ENCODE results near the gene RIMBP2.

RIMBP2 gene

GRCh38 chr12:130683080-130683479, 33.0 kb downstream of the RIMBP2 start:
- Histone ChIP-seq H3K4me1 (no peaks in the 10 kb centered on the region), H3K4me3 (no peak overlapping the region), H3K36me3 (no peaks in the 10 kb centered on the region), H3K27ac (no peak overlapping the region), H4K20me1 (no peaks in the 10 kb centered on the region), H3K9ac (no peak overlapping the region), H3K9me3 (no peaks in the 10 kb centered on the region), H3K27me3 (no peaks in the 10 kb centered on the region), H3K4me2 (no peak overlapping the region)
- TF ChIP-seq Cebpa-rat (IDR thresholded peaks at IDR 0.05): no peak

- Histone ChIP-seq H3K27me3 (no peaks in the 10 kb centered on the region), H3K27ac (no peak overlapping the region), H3K36me3 (no peaks in the 10 kb centered on the region), H3K4me2 (no peak overlapping the region), H4K20me1 (no peaks in the 10 kb centered on the region), H3K4me1 (no peaks in the 10 kb centered on the region), H3K9me3 (0 out of 2 replicates have a peak, but pooled peaks cover 3% of the 10 kb centered on the region), H3K9ac (no peak overlapping the region), H3K4me3 (no peak overlapping the region)
- no peak for TF ChIP-seq Cebpa-rat (IDR thresholded peaks at IDR 0.05)
Measured at GRCh38 chr12:130680451-130680990, 35.6 kb downstream of the RIMBP2 start.

- H3K27me3 ChIP-seq: no peaks in the 10 kb centered on the region
- no peaks in the 10 kb centered on the region for H3K4me1 ChIP-seq
- no peak overlapping the region for H3K9ac ChIP-seq
- H3K27ac ChIP-seq: no peak overlapping the region
- H3K4me3 ChIP-seq: no peak overlapping the region
- no peaks in the 10 kb centered on the region for H3K36me3 ChIP-seq
- H4K20me1 ChIP-seq: no peaks in the 10 kb centered on the region
- peaks cover 11% of the 10 kb centered on the region for H3K9me3 ChIP-seq
- no peak for TF ChIP-seq Cebpa-rat (IDR thresholded peaks at IDR 0.05)
- H3K4me2 ChIP-seq: no peak overlapping the region
Measured at GRCh38 chr12:130677957-130678558, 38.0 kb downstream of the RIMBP2 start.

- no peak overlapping the region for H3K9ac ChIP-seq
Measured at GRCh38 chr12:130675791-130676190, 40.3 kb downstream of the RIMBP2 start.

GRCh38 chr12:130675121-130675520, 41.0 kb downstream of the RIMBP2 start:
- no peaks in the 10 kb centered on the region for H3K4me1 ChIP-seq
- H3K27me3 ChIP-seq: no peaks in the 10 kb centered on the region
- H3K36me3 ChIP-seq: no peaks in the 10 kb centered on the region
- H3K27ac ChIP-seq: no peak overlapping the region
- H4K20me1 ChIP-seq: no peaks in the 10 kb centered on the region
- H3K9me3 ChIP-seq: peaks cover 11% of the 10 kb centered on the region
- no peak for TF ChIP-seq Cebpa-rat (IDR thresholded peaks at IDR 0.05)
- no peak overlapping the region for H3K9ac ChIP-seq
- H3K4me3 ChIP-seq: no peak overlapping the region
- H3K4me2 ChIP-seq: no peak overlapping the region

More at GRCh38 chr12:130675791-130676190, 40.3 kb downstream of the RIMBP2 start:
- H3K4me3 ChIP-seq: no peak overlapping the region
- H3K27me3 ChIP-seq: no peaks in the 10 kb centered on the region
- no peak for TF ChIP-seq Cebpa-rat (IDR thresholded peaks at IDR 0.05)
- H3K27ac ChIP-seq: no peak overlapping the region
- H3K36me3 ChIP-seq: no peaks in the 10 kb centered on the region
- no peaks in the 10 kb centered on the region for H4K20me1 ChIP-seq
- H3K4me1 ChIP-seq: no peaks in the 10 kb centered on the region
- H3K4me2 ChIP-seq: no peak overlapping the region
- H3K9me3 ChIP-seq: peaks cover 11% of the 10 kb centered on the region

- no peak overlapping the region for H3K27ac ChIP-seq
- no peaks in the 10 kb centered on the region for H4K20me1 ChIP-seq
- H3K4me3 ChIP-seq: no peak overlapping the region
- no peaks in the 10 kb centered on the region for H3K36me3 ChIP-seq
- no peaks in the 10 kb centered on the region for H3K4me1 ChIP-seq
- TF ChIP-seq Cebpa-rat (IDR thresholded peaks at IDR 0.05): no peak
- no peaks in the 10 kb centered on the region for H3K27me3 ChIP-seq
- H3K9ac ChIP-seq: no peak overlapping the region
- H3K9me3 ChIP-seq: peaks cover 11% of the 10 kb centered on the region
- no peak overlapping the region for H3K4me2 ChIP-seq
Measured at GRCh38 chr12:130674676-130675075, 41.4 kb downstream of the RIMBP2 start.

- H3K4me1 ChIP-seq: no peaks in the 10 kb centered on the region
- TF ChIP-seq Cebpa-rat (IDR thresholded peaks at IDR 0.05): no peak
- no peaks in the 10 kb centered on the region for H4K20me1 ChIP-seq
- no peak overlapping the region for H3K9ac ChIP-seq
- H3K4me2 ChIP-seq: no peak overlapping the region
- no peak overlapping the region for H3K4me3 ChIP-seq
- peaks cover 18% of the 10 kb centered on the region for H3K9me3 ChIP-seq
- H3K27me3 ChIP-seq: no peaks in the 10 kb centered on the region
- no peaks in the 10 kb centered on the region for H3K36me3 ChIP-seq
- H3K27ac ChIP-seq: no peak overlapping the region
Measured at GRCh38 chr12:130673036-130673705, 42.9 kb downstream of the RIMBP2 start.

GRCh38 chr12:130672089-130672820, 43.8 kb downstream of the RIMBP2 start:
- H3K27ac ChIP-seq: no peak overlapping the region
- no peaks in the 10 kb centered on the region for H3K36me3 ChIP-seq
- H3K4me2 ChIP-seq: no peak overlapping the region
- no peak overlapping the region for H3K9ac ChIP-seq
- H4K20me1 ChIP-seq: no peaks in the 10 kb centered on the region
- H3K9me3 ChIP-seq: peaks cover 28% of the 10 kb centered on the region
- H3K27me3 ChIP-seq: no peaks in the 10 kb centered on the region
- no peak for TF ChIP-seq Cebpa-rat (IDR thresholded peaks at IDR 0.05)
- H3K4me3 ChIP-seq: no peak overlapping the region
- H3K4me1 ChIP-seq: no peaks in the 10 kb centered on the region

GRCh38 chr12:130671556-130671955, 44.5 kb downstream of the RIMBP2 start:
- no peaks in the 10 kb centered on the region for H4K20me1 ChIP-seq
- peaks cover 28% of the 10 kb centered on the region for H3K9me3 ChIP-seq
- H3K4me3 ChIP-seq: no peak overlapping the region
- no peaks in the 10 kb centered on the region for H3K4me1 ChIP-seq
- H3K36me3 ChIP-seq: no peaks in the 10 kb centered on the region
- H3K4me2 ChIP-seq: no peak overlapping the region
- no peak for TF ChIP-seq Cebpa-rat (IDR thresholded peaks at IDR 0.05)
- H3K27me3 ChIP-seq: no peaks in the 10 kb centered on the region
- H3K9ac ChIP-seq: no peak overlapping the region
- no peak overlapping the region for H3K27ac ChIP-seq

GRCh38 chr12:130669797-130670196, 46.3 kb downstream of the RIMBP2 start:
- Histone ChIP-seq H3K9me3 (peaks cover 21% of the 10 kb centered on the region), H3K4me1 (peaks cover 15% of the 10 kb centered on the region), H3K36me3 (no peaks in the 10 kb centered on the region), H3K27ac (no peak overlapping the region), H3K9ac (no peak overlapping the region), H4K20me1 (no peaks in the 10 kb centered on the region), H3K27me3 (no peaks in the 10 kb centered on the region), H3K4me3 (no peak overlapping the region), H3K4me2 (no peak overlapping the region)
- no peak for TF ChIP-seq Cebpa-rat (IDR thresholded peaks at IDR 0.05)

Data from BLaER1 (cell line).